Thyroid gland (tissue), 4 donors: ENCODE results near the gene HOXB7. TPM values are rescaled to one million over a fixed set of nuclear protein-coding genes. Genes with fewer than 3 reads are reported as not detected.

Experiments used
- DNase-seq, 2 donors: peaks; one replicate each; pipeline ENCODE4 v3.0.0-alpha.2; 2019
- H3K27ac ChIP-seq, 3 donors: fragments of 200-600 bp; sonication (generic); 1 replicate in 2 of 3; 2 replicates in 1 of 3; pipeline ENCODE4 v1.5.1; 2016 to 2019; ENCODE audit warnings: mild to moderate bottlenecking in 1 of 3, moderate library complexity in 1 of 3
- H3K27me3 ChIP-seq: fragments of 200-600 bp; sonication (generic); one replicate; pipeline ENCODE4 v1.5.1; 2019
- H3K36me3 ChIP-seq, 2 donors: fragments of 200-600 bp; sonication (generic); one replicate each; pipeline ENCODE4 v1.5.1; 2016 to 2019
- H3K4me1 ChIP-seq, 2 donors: fragments of 200-600 bp; sonication (generic); one replicate each; pipeline ENCODE4 v1.5.1; 2017 to 2019
- H3K4me3 ChIP-seq, 3 donors: fragments of 200-600 bp; sonication (generic); replicated peaks in 1 of 3; 1 replicate in 2 of 3; 2 replicates in 1 of 3; pipeline ENCODE4 v1.5.1; 2016; ENCODE audit warnings: mild to moderate bottlenecking in 1 of 3
- H3K9me3 ChIP-seq: fragments of 200-600 bp; sonication (generic); one replicate; pipeline ENCODE4 v1.5.1; 2017
- POLR2A ChIP-seq, 2 donors: fragments of 450-650 bp; IDR thresholded peaks; one replicate each; pipeline ENCODE4 v1.6.1; 2017; ENCODE audit warnings: antibody characterized with exemption in 2 of 2, mild to moderate bottlenecking in 2 of 2, moderate library complexity in 1 of 2
- WGBS, 2 donors: methylation state at CpG; one replicate each; pipeline ENCODE4 v1.1.5; 2017; 5-methylcytosine and 5-hydroxymethylcytosine counted together
- intact Hi-C: fragments of 100-400 bp; cut with DNase I; formaldehyde crosslinking; loops from one replicate; pipeline ENCODE4 v1.15.1; 2023
- total RNA-seq, 4 donors: library from RNA; depleted of rRNA; stranded (reverse); fragments of >200 nt; gene quantifications; one replicate each; pipeline ENCODE4 v1.2.3, GENCODE V29; 2016
- TF ChIP-seq, protein P1 (sequence below), 6 experiments: fragments of 200-600 bp in 3 of 6; fragments of 450-650 bp in 3 of 6; sonication (generic) in 3 of 6; IDR thresholded peaks; one replicate each; pipeline ENCODE4 v1.5.1; 2016 to 2019; ENCODE audit warnings: antibody characterized with exemption in 6 of 6, mild to moderate bottlenecking in 2 of 6, inconsistent platforms in 1 of 6, moderate library complexity in 1 of 6

The HOXB7 gene
- total RNA-seq, 4 donors from 2014 or later, result 1.0 to 2.8 (median 1.3) TPM; not detected in 1

DNA sequence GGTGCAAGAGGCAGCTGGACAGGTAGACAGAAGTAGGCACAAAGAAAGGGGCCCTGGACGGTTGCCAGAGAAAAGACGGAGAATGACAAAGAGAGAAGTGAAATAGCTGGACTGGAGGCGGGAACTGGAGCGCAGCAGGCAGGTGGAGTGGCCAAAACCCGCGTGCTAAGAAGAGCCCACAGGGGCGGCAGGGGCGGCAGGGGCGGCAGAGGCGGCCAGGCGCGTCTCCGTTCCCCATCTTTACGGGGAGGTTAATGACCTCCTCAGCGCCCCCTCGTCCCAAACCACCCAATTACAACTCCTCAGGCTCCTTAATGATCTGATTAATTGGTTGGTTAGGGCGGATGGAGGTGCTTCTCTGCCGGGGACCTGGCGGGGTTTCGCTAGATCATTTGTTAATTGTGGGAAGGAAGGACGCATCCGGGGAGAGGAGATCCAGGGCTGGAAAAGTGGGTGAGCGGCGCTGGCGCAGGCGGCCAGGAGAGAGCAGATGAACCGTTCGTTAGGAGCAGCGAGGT, 30.8 kb upstream of the HOXB7 start:
- TF ChIP-seq, protein P1, sequence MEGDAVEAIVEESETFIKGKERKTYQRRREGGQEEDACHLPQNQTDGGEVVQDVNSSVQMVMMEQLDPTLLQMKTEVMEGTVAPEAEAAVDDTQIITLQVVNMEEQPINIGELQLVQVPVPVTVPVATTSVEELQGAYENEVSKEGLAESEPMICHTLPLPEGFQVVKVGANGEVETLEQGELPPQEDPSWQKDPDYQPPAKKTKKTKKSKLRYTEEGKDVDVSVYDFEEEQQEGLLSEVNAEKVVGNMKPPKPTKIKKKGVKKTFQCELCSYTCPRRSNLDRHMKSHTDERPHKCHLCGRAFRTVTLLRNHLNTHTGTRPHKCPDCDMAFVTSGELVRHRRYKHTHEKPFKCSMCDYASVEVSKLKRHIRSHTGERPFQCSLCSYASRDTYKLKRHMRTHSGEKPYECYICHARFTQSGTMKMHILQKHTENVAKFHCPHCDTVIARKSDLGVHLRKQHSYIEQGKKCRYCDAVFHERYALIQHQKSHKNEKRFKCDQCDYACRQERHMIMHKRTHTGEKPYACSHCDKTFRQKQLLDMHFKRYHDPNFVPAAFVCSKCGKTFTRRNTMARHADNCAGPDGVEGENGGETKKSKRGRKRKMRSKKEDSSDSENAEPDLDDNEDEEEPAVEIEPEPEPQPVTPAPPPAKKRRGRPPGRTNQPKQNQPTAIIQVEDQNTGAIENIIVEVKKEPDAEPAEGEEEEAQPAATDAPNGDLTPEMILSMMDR (IDR thresholded peaks at IDR 0.05), result no peak
- TF ChIP-seq POLR2A (IDR thresholded peaks at IDR 0.05), result no peak
- H3K4me1 ChIP-seq, result peaks cover 0 to 6% of the 10 kb centered on the region in 2 donors
- intact Hi-C loops, result no loop called here
- WGBS, 2 donors, result 8% methylated on average over 28 to 29 of the region's 29 CpGs
- H3K4me3 ChIP-seq, result no peak overlapping the region
- no peaks in the 10 kb centered on the region for H3K9me3 ChIP-seq
- H3K27ac ChIP-seq, result no peak overlapping the region
- no peak for DNase-seq
- peaks cover 47% of the 10 kb centered on the region for H3K27me3 ChIP-seq
- H3K36me3 ChIP-seq, result no peaks in the 10 kb centered on the region

DNA sequence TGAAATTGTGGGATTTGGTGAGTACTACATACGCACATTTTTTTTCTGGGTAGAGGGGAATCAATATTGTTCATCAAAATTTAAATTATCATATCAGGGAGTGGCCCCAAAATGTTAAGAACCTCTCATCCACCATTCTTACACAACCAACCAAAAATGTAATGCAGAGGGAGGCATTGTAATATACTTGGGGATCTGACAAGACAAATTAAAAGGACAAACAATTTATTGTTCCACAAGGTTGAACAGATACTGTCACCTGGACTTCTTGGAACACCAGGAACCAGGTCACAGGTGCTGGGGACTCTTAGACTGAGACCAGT, 30.0 kb upstream of the HOXB7 start:
- TF ChIP-seq POLR2A (IDR thresholded peaks at IDR 0.05), result no peak
- TF ChIP-seq, protein P1 (IDR thresholded peaks at IDR 0.05), result no peak
- H3K27ac ChIP-seq, result no peak overlapping the region
- no peaks in the 10 kb centered on the region for H3K9me3 ChIP-seq
- no peak overlapping the region for H3K4me3 ChIP-seq
- H3K27me3 ChIP-seq, result peaks cover 50% of the 10 kb centered on the region
- H3K4me1 ChIP-seq, result peaks cover 0 to 4% of the 10 kb centered on the region in 2 donors
- H3K36me3 ChIP-seq, result no peaks in the 10 kb centered on the region
- DNase-seq, result no peak
- intact Hi-C loops, result no loop called here
- WGBS, 2 donors, result 45 to 68% methylated on average over 1 of the region's 1 CpG

DNA sequence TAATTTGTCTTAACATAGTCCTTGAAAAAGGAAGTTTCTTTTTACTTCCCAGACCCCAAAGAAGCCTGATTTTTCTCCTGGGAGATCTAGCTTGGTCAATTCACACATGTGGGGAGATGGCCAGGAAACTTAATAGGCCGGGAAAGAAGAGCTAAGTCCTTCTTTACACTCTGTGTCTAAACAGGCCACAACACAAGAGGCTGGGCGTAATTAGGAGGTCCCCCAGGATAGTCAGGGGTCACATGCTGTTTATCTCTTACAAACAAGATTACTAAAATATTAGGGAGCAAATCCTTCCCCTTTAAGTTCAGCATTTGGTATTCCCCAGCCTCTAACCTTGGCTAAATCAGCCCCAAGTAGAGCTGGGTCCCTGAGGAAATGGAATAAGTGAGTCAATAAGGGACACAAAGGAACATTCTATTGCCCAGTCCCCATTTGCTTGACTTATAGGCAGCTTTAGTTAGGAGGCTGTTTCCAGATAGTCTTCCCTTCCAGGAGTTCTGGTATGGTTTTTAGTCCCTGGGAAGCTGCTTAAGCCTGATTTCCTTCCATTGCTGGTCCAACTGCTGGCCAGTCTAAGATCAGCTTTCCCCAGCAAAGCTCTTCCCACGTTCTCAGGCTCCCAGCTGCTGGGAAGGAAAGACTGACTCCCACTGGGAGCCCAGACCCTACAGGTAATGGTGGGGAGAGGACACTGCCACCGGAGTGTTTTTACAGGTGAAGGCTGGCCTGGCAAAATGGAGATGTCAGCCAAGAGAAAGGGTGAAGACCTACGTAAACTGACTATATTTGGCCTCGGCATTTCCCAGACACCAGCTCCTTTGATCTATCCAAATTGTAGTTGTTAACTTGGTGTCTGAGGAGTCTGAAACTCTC, 29.4 kb upstream of the HOXB7 start:
- Histone ChIP-seq H3K4me3 (no peak overlapping the region), H3K27me3 (peaks cover 53% of the 10 kb centered on the region), H3K27ac (no peak overlapping the region), H3K9me3 (no peaks in the 10 kb centered on the region), H3K4me1 (peaks cover 0 to 4% of the 10 kb centered on the region in 2 donors), H3K36me3 (no peaks in the 10 kb centered on the region)
- intact Hi-C loops, result no loop called here
- TF ChIP-seq POLR2A (IDR thresholded peaks at IDR 0.05), result no peak
- TF ChIP-seq, protein P1 (IDR thresholded peaks at IDR 0.05), result no peak
- WGBS, 2 donors, result 42 to 47% methylated on average over 6 of the region's 6 CpGs
- no peak for DNase-seq

DNA sequence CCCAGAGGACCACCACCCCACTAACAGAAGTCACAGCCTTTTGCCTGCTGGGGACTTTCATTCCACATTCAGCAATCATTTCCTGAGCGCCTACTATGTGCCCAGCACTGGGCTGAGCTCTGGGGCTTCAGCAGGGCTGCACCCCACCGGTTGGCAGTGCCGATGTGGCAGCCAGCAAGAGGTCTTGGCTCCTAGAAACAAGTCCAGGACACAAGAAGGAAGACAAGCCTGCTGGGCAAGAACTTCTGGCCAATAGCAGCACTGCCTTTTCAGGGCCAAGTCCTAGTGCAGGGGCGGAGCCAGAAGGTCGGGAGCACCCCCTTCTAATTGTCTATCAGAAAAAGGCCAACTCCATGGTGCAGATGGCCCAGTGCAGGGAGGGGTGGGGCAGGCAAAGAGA, 28.3 kb upstream of the HOXB7 start:
- Histone ChIP-seq H3K36me3 (no peaks in the 10 kb centered on the region), H3K9me3 (no peaks in the 10 kb centered on the region), H3K4me3 (no peak overlapping the region), H3K27me3 (peaks cover 64% of the 10 kb centered on the region), H3K27ac (no peak overlapping the region), H3K4me1 (peaks cover 0 to 4% of the 10 kb centered on the region in 2 donors)
- WGBS, 2 donors, result 10 to 12% methylated on average over 5 of the region's 5 CpGs
- intact Hi-C loops, result no loop called here
- no peak for DNase-seq
- no peak for TF ChIP-seq POLR2A (IDR thresholded peaks at IDR 0.05)
- TF ChIP-seq, protein P1 (IDR thresholded peaks at IDR 0.05), result no peak
